GDM1 (cell line): ENCODE results near the gene ZNF219.

Source experiments
- DNase-seq: peaks from one replicate; lab custom pipeline; 2025; lab: John Stamatoyannopoulos, UW

ZNF219 gene

DNA sequence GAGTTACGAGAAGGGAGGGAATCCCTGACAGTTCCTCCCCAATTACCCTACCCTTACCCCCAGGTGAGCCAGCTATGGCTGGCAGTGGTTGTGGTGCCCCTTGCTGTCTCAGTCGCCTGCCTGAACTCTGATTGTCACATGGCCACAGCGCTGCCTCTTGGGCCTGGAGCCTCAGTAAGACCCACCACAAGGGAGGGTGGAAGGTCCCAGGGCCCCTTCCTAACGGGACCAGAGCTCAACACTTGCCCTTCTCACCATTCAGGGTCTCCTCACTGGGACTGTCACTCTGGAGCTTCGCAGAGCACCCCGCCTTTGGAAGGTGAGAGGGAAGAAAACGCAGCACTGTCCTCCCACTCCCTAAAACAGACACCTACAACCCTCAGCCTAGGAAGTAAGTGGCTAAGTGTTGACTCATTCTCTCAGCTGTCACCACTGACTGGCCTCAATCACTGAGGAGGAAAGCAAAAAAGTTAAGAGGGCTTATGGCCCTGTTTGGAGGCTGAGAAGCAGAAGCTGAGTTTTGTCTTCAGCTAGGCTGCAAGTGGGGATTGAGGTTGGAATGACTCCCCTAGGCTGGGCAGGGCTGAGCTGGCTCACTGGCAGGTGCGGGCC lies 3.5 kb upstream of the ZNF219 start:
- DNase-seq = no peak

DNA sequence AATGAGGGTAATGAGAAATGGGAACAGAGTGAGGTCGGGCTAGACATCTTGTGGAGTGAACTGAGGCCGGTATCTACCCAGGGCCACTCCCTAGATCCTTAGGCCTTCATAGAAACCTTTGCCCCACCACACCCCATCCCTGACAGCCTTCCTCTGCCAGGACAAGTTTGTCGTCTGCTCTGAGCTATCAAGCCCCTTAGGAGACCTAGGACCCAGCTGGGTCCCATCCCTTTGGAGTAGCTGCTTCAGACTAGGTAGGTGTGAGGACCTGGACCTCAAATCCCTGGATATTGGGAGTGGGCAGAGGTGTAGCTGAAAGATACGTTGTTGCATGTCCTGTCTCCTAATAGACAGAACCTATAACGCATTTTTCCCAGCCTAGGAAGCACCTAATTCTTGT lies 2.5 kb upstream of the ZNF219 start, which contains the start of gene TMEM253:
Gene TMEM253 (plus strand): TSS at position 136 of the 400 bp plus-strand sequence. CDS start 278 bp downstream, outside the sequence.
- no peak for DNase-seq

DNA sequence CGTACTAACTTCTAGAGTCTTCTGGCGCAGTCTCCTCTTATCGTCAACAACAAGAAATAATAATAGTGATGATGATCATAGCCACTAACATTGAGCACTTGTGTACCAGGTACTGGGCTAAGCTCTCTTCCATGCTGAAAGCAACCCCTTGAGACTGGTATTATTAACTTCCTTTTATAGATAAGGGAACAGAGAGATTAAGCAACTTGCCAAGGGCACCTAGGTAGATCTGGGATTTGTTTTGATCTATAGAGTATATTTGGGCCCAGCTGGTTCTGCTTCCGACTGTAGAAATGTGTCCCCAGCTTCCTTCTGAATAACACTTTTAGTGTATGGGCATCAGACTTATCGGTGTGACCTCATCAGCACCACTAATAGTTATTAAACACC lies 1.1 kb upstream of the ZNF219 start:
- DNase-seq = no peak

DNA sequence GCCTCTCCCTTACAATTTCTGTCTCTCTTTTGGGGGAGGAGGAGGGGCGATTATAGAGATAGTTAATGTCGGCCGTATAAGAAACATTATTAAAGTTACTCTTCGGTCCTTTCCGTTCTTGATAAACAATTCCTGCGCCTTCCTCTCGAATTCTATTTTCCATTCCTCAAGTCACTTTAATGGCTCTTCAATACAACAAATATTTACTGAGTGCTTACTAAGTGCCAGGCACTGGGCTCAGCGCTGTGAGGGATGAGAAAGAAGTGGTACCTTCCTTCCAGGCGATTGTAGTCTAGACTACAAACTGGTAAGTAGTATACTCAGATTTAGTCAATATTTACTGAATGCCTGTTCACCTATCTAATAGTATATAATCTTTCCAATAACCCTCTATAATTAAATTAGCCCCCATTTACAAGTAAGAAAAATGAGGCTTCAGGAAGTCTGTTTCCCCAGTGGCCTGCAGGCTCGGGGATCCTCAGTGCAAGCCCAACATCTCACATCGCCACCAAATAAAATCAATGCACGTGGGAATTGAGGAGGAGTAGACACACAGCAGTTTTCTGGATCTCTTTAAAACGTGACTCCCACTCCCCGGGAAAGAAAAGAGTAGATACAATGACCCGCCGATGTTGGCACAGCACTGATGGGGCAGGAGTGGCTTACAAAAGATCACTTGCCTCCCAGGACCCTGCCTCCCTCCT lies 589 bp upstream of the ZNF219 start:
- DNase-seq = no peak

DNA sequence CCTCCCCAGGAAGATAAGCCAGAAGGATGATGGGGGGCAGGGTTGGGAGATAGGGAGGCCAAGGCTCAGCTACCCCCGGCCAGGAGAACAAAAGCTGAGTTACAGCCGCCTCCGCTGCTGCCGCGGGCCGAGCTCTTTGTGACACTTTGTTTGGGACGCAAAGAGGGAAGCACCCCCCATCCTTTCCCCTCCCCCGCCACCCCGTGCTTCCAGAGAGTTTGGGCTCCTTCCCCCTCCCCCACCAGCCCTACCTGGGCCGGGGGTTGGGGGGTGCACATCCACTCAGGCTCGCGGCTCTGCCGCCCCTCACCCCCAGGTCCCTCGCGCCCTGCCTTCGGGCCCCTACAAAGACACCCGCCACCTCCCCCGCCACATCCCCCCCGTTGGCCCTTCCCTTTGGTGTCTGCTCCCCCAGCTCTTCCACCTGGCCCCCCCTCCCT lies 799 bp downstream of the ZNF219 start:
- DNase-seq = no peak

DNA sequence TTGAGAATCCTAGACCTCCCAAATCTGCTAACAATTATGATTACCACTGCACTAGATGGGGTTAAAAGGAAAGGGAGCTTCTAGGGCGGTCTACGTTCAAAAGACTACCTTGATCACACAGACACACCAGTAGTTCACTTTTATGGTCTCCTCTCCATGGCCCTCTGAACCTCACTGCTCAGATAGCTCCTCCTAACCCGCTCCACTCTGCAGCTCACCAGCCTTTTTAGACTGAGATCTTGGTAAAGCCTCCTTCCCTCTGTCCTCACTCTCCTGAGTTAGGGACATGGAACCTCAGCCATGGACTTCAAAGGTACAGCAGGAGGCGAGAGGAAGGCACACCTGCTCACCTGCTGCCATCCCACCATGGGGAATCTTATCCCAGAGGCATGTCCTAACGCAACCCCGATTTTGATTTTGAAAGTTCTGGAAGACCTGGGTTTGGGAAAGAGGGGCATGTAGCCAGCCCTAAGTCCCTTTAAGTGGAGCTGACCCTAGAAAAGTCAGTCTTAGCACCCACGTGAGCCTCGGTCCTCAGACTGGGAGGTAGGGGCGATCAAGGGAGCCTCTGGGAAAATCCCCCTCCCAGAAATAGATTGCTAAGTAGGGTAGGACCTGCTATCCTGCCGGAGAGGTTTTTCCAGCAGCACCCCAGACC lies 1.3 kb downstream of the ZNF219 start:
- no peak for DNase-seq

DNA sequence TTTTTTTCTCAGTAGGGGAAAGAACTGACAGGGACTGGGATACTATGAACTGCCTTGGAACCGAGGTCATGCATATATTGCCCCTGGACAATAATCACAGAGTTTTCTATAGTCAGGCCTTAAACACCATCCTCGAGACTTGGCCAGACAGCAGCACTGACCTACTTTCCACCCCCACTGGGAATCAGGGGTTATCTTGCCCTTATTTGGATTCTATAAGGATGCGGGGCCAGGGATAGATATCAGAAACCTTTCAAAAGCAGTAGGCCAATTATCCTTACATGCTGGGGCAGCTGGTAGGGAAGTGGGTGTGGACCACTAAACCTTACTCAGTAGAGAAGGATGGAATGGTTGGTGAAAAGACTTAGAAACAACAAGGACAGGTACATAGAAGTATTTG lies 2.0 kb downstream of the ZNF219 start:
- no peak for DNase-seq

DNA sequence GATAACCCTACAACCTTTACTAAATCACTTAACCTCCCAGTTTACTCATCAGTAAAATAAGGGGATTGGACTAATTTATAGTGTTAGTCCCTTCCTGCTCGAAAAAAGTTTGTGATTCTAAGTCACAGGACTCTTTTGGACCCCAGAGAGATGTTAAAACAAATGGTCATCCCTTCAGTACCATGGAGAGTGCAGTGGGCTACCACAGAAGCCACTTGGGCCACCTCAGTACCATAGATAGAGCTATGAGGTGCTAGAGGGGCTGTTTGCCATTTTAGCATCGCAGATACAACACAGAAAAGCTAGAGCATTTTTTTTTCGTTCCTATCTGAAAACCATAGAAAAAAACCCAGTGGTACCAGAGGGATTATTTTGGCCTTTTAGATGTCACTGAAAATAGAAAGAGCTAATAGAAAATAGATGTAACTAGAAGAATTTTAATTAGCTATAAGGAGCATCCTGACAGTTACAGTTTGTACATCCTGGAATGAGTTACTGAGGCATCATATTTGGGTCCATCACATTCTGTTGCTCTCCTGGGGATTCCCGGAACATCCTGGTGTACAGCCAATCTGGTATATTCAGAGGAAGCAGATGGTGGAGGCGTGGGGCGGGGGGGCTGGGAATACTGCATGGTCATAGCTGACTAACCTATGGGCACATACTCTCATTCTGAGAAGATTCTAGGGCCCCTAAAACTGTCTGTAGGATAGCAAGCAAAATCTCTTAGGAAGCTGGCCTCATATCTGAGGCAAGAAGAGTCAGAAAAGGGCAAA lies 2.8 kb downstream of the ZNF219 start:
- DNase-seq = no peak

DNA sequence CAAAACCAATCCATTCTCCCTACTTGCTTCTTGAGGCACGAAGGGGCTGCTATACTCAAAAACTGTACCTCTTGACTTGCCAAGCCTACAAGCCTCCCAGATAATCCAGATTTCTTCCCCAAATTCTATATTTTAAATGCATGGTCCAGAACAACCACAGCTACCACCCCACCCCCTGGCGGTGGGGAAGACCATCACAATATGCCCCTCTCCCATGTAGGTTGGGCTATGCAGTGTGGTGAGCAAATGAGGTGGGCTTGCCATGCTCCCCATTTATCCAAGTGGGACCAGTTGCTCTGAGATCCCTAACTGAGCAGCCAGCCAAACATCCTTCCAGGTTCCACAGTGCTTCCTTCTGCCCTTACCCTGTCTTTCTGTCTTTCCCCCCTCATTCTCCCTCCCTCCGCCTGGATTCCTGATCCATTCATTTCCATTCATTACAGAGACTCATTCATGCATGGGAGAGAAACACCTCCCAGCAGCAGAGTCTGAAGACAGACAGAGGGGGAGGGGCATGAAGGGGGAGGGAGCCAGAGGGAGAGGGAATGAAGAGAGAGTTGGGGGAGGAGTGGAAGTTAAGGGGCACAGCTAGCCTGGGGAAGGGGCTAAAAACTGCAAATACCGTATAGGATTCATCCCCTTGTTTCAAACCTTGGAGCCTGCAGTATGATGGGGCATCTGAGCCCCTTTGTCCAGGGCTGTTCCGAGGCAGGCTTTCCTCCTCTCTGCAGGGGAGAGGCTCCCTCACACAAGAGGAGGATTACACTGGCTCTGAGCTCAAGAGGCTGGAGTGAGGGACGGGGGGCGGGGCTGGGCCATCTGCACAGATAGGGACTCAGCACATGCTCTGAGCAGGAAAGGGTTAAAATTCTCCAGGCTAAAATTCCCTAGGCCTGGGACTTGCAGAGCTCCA lies 4.4 kb downstream of the ZNF219 start:
- DNase-seq = no peak

DNA sequence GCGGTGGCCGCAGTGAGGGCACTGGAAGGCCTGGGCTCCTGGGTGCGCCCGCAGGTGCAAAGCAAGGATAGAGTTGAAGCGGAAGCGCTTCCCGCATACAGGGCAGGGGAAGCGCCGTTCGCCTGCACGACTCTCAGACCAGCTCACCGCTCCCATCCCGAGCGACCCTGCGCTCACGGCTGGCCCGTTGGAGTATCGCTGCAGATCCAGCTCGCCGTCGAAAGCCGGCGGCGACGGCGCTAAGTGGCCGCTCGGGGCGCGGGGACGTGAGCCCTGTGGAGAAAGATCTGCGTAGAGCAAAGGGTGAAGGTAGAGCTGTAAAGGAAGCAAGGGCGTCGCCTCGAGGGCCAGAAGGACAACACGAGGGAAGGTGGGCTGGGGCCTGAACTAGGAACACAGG lies 5.4 kb downstream of the ZNF219 start:
- DNase-seq = no peak

DNA sequence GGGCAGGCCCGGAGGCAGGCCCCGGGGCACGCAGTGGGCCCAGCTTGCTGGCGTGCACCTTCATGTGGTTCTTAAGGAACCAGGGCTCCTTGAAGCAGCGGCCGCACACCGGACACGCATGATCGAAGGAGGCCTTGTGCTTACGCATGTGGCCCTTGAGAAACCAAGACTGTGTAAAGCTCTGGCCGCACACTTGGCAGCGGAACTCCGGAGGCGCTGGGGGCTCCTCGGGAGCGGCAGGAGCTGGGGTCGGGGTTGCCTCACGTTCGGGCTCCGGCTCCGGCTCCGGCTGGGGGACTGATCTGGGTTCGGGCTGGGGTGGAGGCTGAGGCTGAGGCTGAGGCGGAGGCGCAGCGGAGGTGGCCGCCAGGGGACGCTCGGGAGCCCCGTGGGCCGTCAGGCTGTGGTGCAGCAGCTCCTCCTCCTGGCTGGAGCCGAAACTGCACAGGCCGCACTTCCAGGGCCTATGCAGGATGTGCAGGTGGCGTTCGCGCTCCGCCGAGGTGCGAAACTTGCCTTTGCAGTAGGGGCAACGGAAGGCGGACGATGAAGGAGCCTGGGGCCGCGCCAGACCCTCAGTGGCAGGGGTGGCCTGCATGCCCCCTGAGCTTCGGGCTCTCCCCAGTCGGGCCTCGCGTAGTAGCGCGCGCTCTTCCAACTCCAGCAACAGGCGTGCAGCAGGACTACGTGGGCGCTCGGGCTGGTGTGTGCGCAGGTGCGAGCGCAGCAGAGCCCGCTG lies 6.0 kb downstream of the ZNF219 start:
- DNase-seq = peak; percentile 66

DNA sequence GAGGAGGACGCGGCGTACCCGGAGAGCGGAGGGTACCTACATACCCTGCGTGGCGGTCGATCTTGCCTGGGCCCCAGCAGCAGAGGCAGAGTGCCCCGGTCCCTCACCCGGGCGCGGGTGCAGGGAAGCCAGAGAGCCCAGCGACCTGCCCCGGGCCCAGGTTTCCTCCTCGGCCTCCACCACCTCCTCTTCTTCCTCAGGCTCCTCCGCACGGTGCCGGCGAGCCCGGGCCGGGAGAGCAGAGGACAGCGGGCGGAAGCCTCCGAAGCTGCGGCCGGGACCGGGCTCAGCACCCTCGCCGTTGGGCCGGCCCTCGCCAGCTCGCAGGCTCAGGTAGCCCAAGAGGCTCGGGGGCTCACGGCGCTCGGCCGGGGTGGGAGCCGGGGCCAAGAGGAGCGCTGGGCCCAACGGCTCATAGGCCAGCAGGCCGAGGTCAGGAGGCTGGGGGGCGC lies 6.6 kb downstream of the ZNF219 start:
- DNase-seq = no peak

DNA sequence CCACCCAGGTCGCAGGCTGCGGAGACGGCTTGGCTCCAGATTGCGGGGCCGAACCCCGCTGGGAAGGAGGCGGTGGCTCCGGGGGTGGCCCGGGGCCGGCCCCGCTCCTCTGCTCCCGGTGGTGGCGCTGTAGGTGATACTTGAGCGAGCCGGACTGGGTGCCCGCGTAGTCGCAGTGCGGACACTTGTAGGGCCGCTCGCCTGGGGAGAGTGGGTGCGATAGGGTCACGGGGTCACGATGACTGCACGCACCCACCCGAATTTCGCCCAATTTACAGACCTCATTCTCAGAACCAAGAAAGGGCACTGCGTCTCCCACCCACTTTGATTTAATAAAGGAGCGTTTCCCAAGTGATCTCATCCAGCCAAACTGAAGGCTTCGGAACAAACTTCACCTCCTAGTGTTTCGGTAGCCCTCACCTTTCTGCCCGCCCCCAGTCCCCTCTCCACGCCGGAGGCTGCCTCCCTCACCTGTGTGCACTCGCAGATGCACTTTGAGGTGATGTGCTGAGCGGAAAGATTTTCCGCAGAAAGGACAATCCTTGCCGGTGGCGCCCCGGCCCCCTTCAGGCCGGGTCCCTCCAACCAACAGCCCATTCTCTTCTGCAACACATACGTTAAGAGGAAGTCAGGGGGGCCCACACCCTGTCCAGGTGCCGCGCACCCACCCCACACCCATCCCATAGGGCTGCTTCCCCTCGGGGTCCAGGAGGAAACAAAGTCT lies 7.4 kb downstream of the ZNF219 start:
- no peak for DNase-seq

DNA sequence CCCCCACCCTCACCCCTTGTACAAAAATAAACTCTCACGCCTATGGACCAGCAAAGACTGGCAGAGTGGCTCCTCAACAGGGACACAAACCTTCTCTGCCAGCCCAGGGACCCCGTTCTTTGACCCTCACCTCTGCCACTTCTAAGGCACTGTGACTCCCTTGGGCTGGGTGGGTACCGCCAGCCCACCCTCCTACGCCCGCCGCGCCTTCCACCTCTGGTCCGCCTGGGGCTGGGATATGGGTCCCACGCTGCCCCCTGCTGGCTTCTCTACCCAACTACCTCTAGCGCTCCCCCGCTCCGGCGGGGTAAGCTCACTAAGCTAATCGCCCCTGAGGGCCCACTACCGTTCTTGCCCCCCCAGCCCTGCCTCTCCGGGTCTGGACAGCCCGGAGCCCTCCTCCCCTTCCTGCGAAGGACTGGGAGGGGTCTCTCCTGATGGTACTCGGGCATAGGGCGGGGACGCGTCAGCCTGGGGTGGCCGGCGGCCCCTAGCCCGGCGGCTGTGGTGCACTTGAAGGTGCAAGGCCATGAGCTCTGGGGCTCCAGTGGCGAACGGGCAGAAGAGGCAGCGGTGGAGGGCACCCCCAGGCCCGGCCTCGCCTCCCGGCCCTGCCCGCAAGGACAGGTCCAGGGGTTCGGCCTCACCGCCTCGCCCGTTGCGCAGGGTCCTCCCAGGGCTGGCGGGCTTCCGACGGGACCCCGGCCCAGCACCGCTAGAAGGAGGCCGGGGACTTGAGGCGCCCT lies 8.1 kb downstream of the ZNF219 start:
- peak; percentile 17 for DNase-seq

DNA sequence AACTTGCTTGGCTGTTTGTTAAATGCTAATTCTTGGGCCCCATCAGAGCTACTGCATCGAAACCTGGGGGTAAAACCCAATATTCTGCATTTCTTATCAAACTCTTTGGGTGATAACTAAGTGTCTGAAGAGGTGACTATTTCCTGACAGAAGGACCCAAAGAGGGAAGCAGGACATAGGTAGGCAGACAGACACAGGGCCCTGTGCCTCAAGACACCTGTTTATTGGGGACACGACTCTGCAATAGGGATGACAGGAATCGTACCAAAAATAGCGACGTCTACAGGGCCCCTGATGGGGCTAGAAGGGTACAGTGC lies 8.6 kb downstream of the ZNF219 start:
- DNase-seq = no peak

DNA sequence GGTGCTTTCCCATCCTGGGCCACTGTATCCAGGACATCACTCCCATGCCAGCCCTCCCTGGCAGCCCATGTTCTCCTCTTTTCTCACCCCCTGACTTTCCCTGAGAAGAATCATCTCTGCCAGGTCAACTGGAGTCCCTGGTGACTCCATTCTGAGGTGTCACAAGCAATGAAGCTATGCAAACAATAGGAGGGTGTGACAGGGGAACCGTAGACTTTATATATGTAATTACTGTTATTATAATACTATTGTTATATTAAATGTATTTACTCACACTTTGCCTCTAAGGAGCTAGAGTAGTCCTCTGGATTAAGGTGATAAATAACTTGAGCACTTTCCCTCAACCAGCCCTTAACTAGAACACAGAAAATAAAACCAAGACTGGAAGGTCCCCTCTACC lies 9.2 kb downstream of the ZNF219 start:
- DNase-seq = no peak

DNA sequence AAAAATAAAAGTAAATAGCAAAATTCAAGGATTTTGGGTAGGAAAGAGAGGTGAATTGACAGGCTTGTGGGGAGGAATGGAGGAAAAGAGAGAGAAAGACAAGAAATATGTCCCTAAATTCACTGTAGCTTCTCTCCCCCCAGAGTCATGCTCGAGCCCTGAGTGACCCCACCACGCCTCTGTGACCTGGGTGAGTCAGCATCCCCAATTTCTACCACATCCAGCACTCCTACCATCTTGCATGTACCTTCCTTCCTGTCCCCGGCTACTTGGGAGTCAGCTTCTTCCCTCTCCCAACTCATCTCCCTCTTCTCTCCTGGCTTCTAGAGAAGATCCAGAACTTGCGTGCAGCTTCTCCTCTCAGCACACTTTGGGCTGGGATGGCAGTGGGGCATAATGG lies 9.8 kb downstream of the ZNF219 start:
- DNase-seq = no peak

DNA sequence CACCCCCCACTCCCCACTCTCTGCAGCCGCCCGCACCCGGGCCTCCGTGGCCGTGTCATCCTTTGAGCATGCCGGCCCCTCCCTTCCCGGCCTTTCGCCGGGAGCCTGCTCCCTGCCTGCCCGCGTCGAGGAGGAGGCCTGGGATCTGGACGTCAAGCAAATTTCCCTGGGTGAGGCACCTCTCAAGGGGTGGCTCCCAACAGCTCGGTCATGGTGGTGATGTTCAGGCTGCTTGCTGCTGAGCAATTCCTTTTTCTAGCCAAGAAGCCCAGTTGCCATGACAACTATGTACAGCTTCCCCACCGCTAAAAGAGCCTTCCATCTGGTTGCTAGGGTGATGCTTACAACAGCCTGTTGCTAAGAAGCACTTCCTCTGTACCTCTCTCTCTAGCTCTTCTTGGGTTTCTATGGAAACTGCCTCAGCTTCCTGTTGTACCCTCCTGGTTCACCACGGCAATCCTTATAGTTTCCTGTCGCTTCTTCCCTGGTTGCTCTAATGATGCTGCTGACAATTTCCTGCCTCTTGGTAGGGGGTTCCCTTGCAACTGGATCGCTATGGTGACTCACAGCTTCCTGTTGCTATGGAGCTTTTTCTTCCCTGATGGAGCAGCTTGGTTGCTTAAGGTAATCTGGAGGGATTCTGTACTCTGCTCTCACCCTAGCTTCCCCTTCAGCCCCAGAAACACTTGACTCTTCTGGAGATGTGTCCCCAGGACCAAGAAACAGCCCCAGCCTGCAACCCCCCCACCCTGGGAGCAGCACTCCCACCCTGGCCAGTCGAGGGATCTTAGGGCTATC lies 11.0 kb downstream of the ZNF219 start:
- DNase-seq = peak; percentile 84

DNA sequence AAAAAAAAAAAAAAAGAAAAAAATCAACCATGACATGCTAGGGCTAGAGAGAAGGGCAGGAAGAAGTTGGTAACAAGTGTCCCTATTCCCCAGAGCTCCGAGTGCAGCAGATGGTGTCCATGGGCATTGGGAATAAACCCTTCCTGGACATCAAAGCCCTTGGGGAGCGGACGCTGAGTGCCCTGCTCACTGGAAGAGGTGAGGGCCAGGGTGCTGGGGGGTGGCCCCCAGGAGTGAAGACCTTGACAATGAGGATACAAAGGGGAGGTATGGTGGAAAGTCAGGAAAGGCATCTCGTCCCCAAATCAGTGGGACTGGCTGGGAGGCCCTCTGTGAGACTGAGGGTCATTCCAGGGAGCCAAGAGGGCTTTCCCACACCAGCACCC lies 11.6 kb downstream of the ZNF219 start:
- no peak for DNase-seq
